Activated CD4-positive, alpha-beta T cell treated with anti-CD3 and anti-CD28 coated beads for 36 hours (primary cell): ENCODE measurements around the gene IDH3B. TPM values are rescaled to one million over a fixed set of nuclear protein-coding genes. Genes with fewer than 3 reads are reported as not detected.

Source experiments
- ATAC-seq: fragments of 200-7000 bp; cut with Tn5 transposase; one replicate; pipeline ENCODE4 v1.10.0; 2021; ENCODE audit warnings: mild to moderate bottlenecking, moderate library complexity
- CTCF ChIA-PET: fragments of 350-600 bp; sonication (Branson Sonifier 250); formaldehyde crosslinking; loops from one replicate; lab custom pipeline; 2021; ENCODE audit warnings: antibody characterized with exemption; lab: Charles Lee
- POLR2A ChIA-PET: fragments of 350-600 bp; sonication (Branson Sonifier 250); formaldehyde crosslinking; loops from one replicate; lab custom pipeline; 2021; ENCODE audit warnings: antibody characterized with exemption, inconsistent platforms; lab: Charles Lee
- DNase-seq: peaks from one replicate; pipeline ENCODE4 v3.0.0-alpha.2; 2020
- H3K27ac Mint-ChIP-seq: one replicate; pipeline ENCODE4 v1.8.0; 2021; ENCODE audit warnings: mixed read lengths
- H3K27me3 Mint-ChIP-seq: one replicate; pipeline ENCODE4 v1.8.0; 2021; ENCODE audit warnings: mixed read lengths
- H3K36me3 Mint-ChIP-seq: one replicate; pipeline ENCODE4 v1.8.0; 2021; ENCODE audit warnings: low read depth, mixed read lengths
- H3K4me1 Mint-ChIP-seq: one replicate; pipeline ENCODE4 v1.8.0; 2021; ENCODE audit warnings: mixed read lengths
- H3K4me3 Mint-ChIP-seq: one replicate; pipeline ENCODE4 v1.8.0; 2021; ENCODE audit warnings: mild to moderate bottlenecking, moderate library complexity, mixed read lengths
- H3K9me3 Mint-ChIP-seq: one replicate; pipeline ENCODE4 v1.8.0; 2021; ENCODE audit warnings: low read depth, mixed read lengths
- intact Hi-C, 2 experiments: fragments of 100-400 bp; cut with DNase I in 1 of 2; cut with micrococcal nuclease in 1 of 2; formaldehyde crosslinking; loops; one replicate each; pipeline versions ENCODE4 v1.14.2 to v1.15.1; 2022 to 2024; cut with DNase I, micrococcal nuclease
- total RNA-seq, 2 experiments: library from RNA; stranded (reverse); gene quantifications; one replicate each; pipeline ENCODE4 v1.2.3, GENCODE V29; 2021

The IDH3B gene
- total RNA-seq: 100 to 1,000 TPM in 1 of 2 experiments, 10 to 100 TPM in 1; 92.4 to 115 TPM

DNA sequence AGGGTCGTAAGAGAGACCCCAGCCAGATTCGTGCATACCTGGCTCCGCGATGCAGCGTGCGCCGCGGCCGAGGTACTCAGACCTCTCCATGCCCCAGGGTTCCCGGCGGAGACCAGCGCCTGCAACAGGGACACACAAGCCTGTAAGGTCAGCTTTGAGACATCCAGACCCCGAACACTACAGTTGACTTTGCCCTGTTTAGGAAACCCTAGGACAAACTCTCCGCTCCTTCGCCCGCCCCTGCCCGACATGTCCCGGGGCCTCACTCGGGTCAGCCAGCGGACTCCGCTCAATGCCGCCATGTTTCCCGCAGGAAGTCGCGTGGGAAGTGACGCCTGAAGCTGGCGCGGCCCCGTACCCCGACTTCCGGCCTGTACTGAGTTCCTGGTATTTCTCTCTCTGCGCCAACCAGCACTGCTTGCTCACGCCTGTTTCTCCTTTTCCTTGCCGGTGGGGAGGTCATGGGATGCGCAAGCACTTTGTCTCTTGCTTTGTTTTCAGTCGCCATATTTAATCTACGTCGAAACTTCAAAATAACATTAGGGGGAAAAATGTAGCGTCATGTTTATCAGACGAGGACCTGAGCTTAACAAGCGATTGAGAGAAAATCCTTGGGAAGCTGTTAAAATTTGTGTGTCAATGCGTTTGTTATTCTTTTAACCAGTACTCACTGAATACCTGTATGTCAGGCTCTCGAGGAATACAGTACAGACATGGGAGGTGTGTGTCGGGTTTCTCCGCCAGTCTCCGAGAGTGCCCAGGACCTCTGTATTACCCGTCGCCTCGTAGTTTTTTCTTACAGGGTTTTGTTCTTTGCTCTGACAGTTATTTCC, at the start of gene IDH3B:
IDH3B (minus strand) TSS at position 330 of the 833 bp plus-strand sequence; CDS start at position 302, 28 bp downstream.
- ATAC-seq (peak; percentile 99), DNase-seq (peak; percentile 96)
- ChIA-PET CTCF (interaction anchor here (0.5 to 1.7 kb wide), 5 partner anchors 9 to 386 kb away, joined by 3 to 6 read pairs (median 3); no protein-coding TSS in a partner anchor), POLR2A (interaction anchor here (0.6 to 2.7 kb wide), 5 partner anchors 9 to 579 kb away, joined by 3 to 19 read pairs (median 4); partner anchors contain the start of gene NOP56)
- H3K27ac Mint-ChIP-seq: peak within 1 kb of the TSS; percentile 97
- intact Hi-C loops: loop anchor here (1.0 to 5.0 kb wide), 6 partner anchors 12 to 457 kb away; partner anchors contain the start of genes NOP56 (in 2 of the 2), PCED1A (in 2 of the 2) and VPS16 (in 2 of the 2)
- no peaks in the 10 kb centered on the region for H3K9me3 Mint-ChIP-seq
- H3K27me3 Mint-ChIP-seq: no peaks in the 10 kb centered on the region
- H3K4me3 Mint-ChIP-seq: peak within 1 kb of the TSS; percentile 86
- peaks cover 20% of the 10 kb centered on the region for H3K36me3 Mint-ChIP-seq
- peaks cover 22% of the 10 kb centered on the region for H3K4me1 Mint-ChIP-seq

DNA sequence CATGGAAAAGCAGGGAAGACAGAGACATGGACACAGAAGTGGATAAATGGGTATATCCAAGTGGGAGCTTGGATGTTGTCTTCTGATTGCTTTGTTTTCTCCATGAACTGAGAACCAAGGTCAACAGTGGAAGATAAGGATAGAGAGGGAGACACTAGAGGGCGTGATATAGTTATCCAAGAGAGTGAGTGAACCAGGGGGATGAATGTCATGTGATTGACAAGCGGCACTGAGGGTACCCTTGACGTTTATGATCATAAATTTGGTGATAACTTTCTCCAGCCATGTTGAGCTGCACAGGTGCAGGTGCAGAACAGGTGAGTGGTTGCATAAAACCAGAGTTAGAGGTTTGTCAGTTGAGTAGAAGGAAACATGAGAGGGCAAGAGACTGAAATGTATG, 49.3 kb upstream of the IDH3B start:
- Mint-ChIP-seq H3K9me3 (no peaks in the 10 kb centered on the region), H3K4me1 (no peaks in the 10 kb centered on the region), H3K4me3 (no peak overlapping the region), H3K36me3 (no peaks in the 10 kb centered on the region), H3K27me3 (no peaks in the 10 kb centered on the region), H3K27ac (no peak overlapping the region)
- DNase-seq: no peak
- intact Hi-C loops: loop anchor here (1.0 to 2.0 kb wide), 3 partner anchors 30 to 39 kb away; no protein-coding TSS in a partner anchor
- ChIA-PET POLR2A (no interaction called here), CTCF (interaction anchor here (0.6 to 4.5 kb wide), 8 partner anchors 15 to 288 kb away, joined by 3 to 20 read pairs (median 3); no protein-coding TSS in a partner anchor)
- peak; percentile 81 for ATAC-seq

DNA sequence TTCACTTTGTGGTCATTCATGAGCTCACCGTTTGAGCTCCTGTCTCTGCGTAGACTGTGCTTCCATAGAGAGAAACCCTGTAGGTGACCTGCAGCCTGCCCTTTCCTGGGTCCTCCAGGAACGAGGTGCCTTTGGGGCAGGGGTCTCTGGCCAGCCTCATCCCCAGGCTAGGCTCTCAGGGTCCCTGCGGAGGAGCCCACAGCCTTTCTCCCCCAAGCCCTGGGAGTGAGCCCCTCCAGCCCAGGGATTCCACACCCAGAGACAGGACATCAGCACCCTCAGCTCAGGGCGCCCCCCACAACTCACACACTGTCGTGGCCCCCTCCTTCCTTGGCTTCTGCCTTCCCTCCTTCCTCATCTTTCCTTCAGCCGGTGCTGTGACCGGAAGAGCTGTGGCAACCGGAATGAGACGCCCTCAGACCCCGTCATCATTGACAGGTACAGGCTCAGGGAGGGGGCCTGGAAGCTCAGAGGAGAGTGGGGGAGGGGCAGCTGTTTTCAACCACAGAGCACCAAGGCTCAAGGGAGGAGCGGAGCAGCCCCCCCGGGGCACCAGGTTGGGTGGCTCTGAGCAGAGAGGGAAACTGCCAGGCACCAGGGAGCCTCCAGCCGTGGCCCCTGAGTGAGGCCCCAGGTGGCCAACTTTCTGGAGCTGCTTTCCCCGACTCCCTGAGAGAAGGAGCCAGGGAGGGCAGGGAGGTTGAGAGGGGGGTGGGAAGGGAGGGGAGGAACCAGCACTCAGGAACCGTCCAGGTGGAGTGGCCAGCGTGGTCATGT, 45.4 kb upstream of the IDH3B start:
- intact Hi-C loops: no loop called here
- ATAC-seq (no peak), DNase-seq (no peak)
- peaks cover 9% of the 10 kb centered on the region for H3K4me1 Mint-ChIP-seq
- peaks cover 2% of the 10 kb centered on the region for H3K27me3 Mint-ChIP-seq
- POLR2A ChIA-PET: no interaction called here
- no peak overlapping the region for H3K4me3 Mint-ChIP-seq
- no peak overlapping the region for H3K27ac Mint-ChIP-seq
- CTCF ChIA-PET: interaction anchor here (0.7 to 1.9 kb wide), 3 partner anchors 20 to 43 kb away, joined by 5 to 6 read pairs (median 5); no protein-coding TSS in a partner anchor
- no peaks in the 10 kb centered on the region for H3K36me3 Mint-ChIP-seq
- no peaks in the 10 kb centered on the region for H3K9me3 Mint-ChIP-seq

GRCh38 chr20:2708665-2709064, 44.6 kb upstream of the IDH3B start:
- no peak overlapping the region for H3K27ac Mint-ChIP-seq
- H3K27me3 Mint-ChIP-seq: peaks cover 2% of the 10 kb centered on the region
- peaks cover 9% of the 10 kb centered on the region for H3K4me1 Mint-ChIP-seq
- H3K36me3 Mint-ChIP-seq: no peaks in the 10 kb centered on the region
- ATAC-seq: no peak
- H3K9me3 Mint-ChIP-seq: no peaks in the 10 kb centered on the region
- H3K4me3 Mint-ChIP-seq: no peak overlapping the region
- POLR2A ChIA-PET: no interaction called here
- DNase-seq: no peak
- CTCF ChIA-PET: interaction anchor here (1.3 to 1.9 kb wide), 2 partner anchors 21 to 44 kb away, joined by 5 to 6 read pairs; no protein-coding TSS in a partner anchor
- intact Hi-C loops: no loop called here

DNA sequence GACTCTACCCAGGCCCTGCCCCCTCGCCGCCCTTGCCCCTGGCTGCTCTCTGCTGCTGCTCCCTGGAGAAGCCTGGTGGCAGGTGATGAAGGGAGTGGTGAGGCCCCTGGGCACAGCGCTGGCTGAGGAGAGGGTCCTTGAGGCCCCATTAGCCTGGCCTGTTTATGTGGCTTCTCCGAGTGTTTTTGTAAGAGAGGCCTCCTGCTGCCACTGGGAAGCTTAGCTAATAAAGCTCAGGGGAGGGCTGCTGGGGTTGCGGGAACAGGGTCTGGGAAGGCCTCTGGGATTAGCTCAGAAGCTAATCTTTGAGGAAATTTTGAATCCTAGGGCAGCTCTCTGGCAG, 44.0 kb upstream of the IDH3B start:
- intact Hi-C loops: no loop called here
- Mint-ChIP-seq H3K9me3 (no peaks in the 10 kb centered on the region), H3K36me3 (no peaks in the 10 kb centered on the region), H3K27ac (no peak overlapping the region), H3K4me3 (no peak overlapping the region), H3K4me1 (peaks cover 9% of the 10 kb centered on the region), H3K27me3 (peaks cover 2% of the 10 kb centered on the region)
- DNase-seq: no peak
- ATAC-seq: no peak
- POLR2A ChIA-PET: no interaction called here
- CTCF ChIA-PET: interaction anchor here (1.3 kb wide), 1 partner anchor 22 kb away, joined by 5 read pairs; no protein-coding TSS in a partner anchor

GRCh38 chr20:2707353-2708072, 43.5 kb upstream of the IDH3B start:
- peaks cover 2% of the 10 kb centered on the region for H3K27me3 Mint-ChIP-seq
- H3K36me3 Mint-ChIP-seq: no peaks in the 10 kb centered on the region
- no peaks in the 10 kb centered on the region for H3K9me3 Mint-ChIP-seq
- POLR2A ChIA-PET: no interaction called here
- CTCF ChIA-PET: interaction anchor here (0.9 to 1.3 kb wide), 3 partner anchors 29 to 46 kb away, joined by 3 to 4 read pairs (median 4); no protein-coding TSS in a partner anchor
- intact Hi-C loops: no loop called here
- ATAC-seq (no peak), DNase-seq (no peak)
- peaks cover 9% of the 10 kb centered on the region for H3K4me1 Mint-ChIP-seq
- H3K27ac Mint-ChIP-seq: no peak overlapping the region
- H3K4me3 Mint-ChIP-seq: no peak overlapping the region

- no peaks in the 10 kb centered on the region for H3K36me3 Mint-ChIP-seq
- ATAC-seq (peak; percentile 81), DNase-seq (peak; percentile 44)
- intact Hi-C loops: no loop called here
- peaks cover 2% of the 10 kb centered on the region for H3K27me3 Mint-ChIP-seq
- ChIA-PET POLR2A (no interaction called here), CTCF (interaction anchor here (0.6 to 1.3 kb wide), 4 partner anchors 29 to 47 kb away, joined by 3 to 4 read pairs (median 4); no protein-coding TSS in a partner anchor)
- H3K9me3 Mint-ChIP-seq: no peaks in the 10 kb centered on the region
- no peak overlapping the region for H3K27ac Mint-ChIP-seq
- H3K4me3 Mint-ChIP-seq: no peak overlapping the region
- H3K4me1 Mint-ChIP-seq: peaks cover 9% of the 10 kb centered on the region
Observed at GRCh38 chr20:2706688-2707352, 42.8 kb upstream of the IDH3B start.

GRCh38 chr20:2705931-2706645, 42.1 kb upstream of the IDH3B start:
- intact Hi-C loops: no loop called here
- Mint-ChIP-seq H3K4me3 (no peak overlapping the region), H3K36me3 (no peaks in the 10 kb centered on the region), H3K9me3 (no peaks in the 10 kb centered on the region), H3K27me3 (peaks cover 2% of the 10 kb centered on the region), H3K27ac (no peak overlapping the region), H3K4me1 (peaks cover 9% of the 10 kb centered on the region)
- no peak for ATAC-seq
- no peak for DNase-seq
- CTCF ChIA-PET: interaction anchor here (0.6 to 1.3 kb wide), 4 partner anchors 30 to 47 kb away, joined by 3 to 4 read pairs (median 4); no protein-coding TSS in a partner anchor
- POLR2A ChIA-PET: no interaction called here

DNA sequence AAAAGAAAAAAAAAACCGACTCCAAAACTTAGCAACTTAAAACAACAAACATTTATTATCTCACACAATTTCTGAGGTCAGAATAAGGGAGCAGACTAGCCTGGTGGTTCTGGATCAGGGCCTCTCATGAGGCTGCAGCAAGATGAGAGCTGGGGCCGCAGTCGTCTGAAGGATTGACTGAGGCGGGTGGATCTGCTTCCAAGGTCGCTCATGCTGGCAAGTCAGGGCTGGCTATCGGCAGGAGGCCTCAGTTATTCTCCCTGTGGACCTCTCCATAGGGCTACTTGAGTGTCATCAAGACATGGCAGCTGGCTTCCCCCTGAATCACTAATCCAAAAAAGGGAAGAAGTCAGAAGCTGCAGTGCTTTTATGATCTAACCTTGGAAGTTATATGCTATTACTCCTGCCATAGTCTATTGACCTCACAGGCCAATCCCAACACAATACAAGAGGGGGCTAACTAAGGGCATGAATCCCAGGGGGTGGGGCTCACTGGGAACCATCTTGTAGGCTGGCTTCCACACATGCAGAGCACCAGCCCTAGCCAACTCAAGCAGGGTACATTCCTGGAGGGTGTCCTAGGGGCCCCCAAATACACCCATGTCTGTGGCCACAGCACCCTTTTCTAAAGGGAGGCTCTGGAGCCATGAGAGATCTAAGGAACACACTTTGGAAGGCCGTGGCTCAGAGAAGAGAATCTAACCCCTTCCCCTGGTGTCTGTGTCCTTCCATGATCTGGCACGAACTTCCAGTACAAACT, 39.9 kb upstream of the IDH3B start:
- no peak for ATAC-seq
- Mint-ChIP-seq H3K27me3 (peaks cover 4% of the 10 kb centered on the region), H3K36me3 (no peaks in the 10 kb centered on the region), H3K4me3 (no peak overlapping the region), H3K4me1 (peaks cover 9% of the 10 kb centered on the region), H3K27ac (no peak overlapping the region), H3K9me3 (no peaks in the 10 kb centered on the region)
- DNase-seq: no peak
- ChIA-PET POLR2A (no interaction called here), CTCF (interaction anchor here (1.3 kb wide), 1 partner anchor 29 kb away, joined by 3 read pairs; no protein-coding TSS in a partner anchor)
- intact Hi-C loops: no loop called here
